ENCODE data around the gene NRXN2. TPM values are rescaled to one million over a fixed set of nuclear protein-coding genes. Genes with fewer than 3 reads are reported as not detected.

Gene NRXN2
- total and polyA plus RNA-seq, 2 of the 13 experiments (the other 11 are each of a cell fraction or from before 2014, with no cell fraction given) = not detected

DNA sequence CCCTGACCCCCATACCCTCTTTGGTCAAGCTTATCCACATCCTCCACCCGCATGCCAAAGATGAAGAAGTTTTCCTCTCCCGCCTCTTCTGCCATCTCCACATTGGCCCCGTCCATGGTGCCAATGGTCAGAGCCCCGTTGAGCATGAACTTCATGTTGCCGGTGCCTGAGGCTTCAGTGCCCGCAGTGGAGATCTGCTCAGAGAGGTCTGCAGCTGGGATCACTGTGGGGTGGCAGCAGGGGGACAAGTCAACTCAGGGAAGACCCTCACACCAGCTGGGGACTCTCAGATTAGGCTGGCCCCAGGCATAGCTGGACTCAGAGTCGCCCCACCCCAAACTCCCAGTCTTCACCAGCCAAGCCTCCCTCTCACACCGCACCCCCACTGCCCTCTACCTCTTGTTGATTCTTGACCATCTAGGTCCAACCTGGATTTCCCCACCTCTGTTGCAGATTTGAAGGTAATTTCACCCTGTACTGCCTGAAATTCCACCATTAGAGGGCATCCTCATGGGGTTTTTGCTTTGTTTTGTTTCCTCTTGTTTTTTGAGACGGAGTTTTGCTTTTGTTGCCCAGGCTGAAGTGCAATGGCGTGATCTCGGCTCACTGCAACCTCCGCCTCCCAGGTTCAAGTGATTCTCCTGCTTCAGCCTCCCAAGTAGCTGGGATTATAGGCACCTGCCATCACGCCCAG, 27.5 kb upstream of the NRXN2 start:
- WGBS (ENCODE audit: low lambda C conversion rate) = 67% methylated on average over 13 of the region's 13 CpGs
- no peak for DNase-seq (ENCODE audit: low spot score)
- Histone ChIP-seq H3K79me2 (ENCODE audit: insufficient read depth, low read length) (no peaks in the 10 kb centered on the region), H3K9ac (ENCODE audit: insufficient read depth, low read depth, low read length) (no peak overlapping the region), H3K4me2 (ENCODE audit: low read depth, low read length) (no peak overlapping the region), H4K20me1 (ENCODE audit: insufficient read depth, low read length) (no peaks in the 10 kb centered on the region), H3K4me3 (replicated peaks in 1 of 3; ENCODE audit: insufficient read depth in 1 of 3, low read depth in 2 of 3, low read length in 3 of 3) (no peak overlapping the region), H3K4me1 (ENCODE audit: insufficient read depth, low read length) (peaks cover 26% of the 10 kb centered on the region), H3K9me3 (ENCODE audit: low read length) (no peaks in the 10 kb centered on the region), H3K36me3 (replicated peaks in 1 of 2; ENCODE audit: control insufficient read depth in 1 of 2, insufficient read depth in 2 of 2, low read length in 2 of 2) (no peaks in the 10 kb centered on the region), H2AFZ (ENCODE audit: low read length) (no peak overlapping the region), H3K27me3 (ENCODE audit: control insufficient read depth in 1 of 2, insufficient read depth in 2 of 2, low read length in 2 of 2) (peaks cover 4 to 26% of the 10 kb centered on the region in 2 experiments; a peak in 4 of 5 replicates), H3K27ac (ENCODE audit: extremely low read length, insufficient read depth, low read length) (no peak overlapping the region)
- TF ChIP-seq AGO1 (IDR thresholded peaks at IDR 0.05; ENCODE audit: low read depth, low read length, poor library complexity, severe bottlenecking) = no peak
- TF ChIP-seq PAF1 (CRISPR knock-in tag; IDR thresholded peaks at IDR 0.05) = no peak
- TF ChIP-seq ZNF235 (CRISPR knock-in tag; IDR thresholded peaks at IDR 0.05; ENCODE audit: borderline replicate concordance) = no peak
- TF ChIP-seq MXI1 (IDR thresholded peaks at IDR 0.05; ENCODE audit: borderline replicate concordance, low read depth, low read length) = no peak
- TF ChIP-seq, protein P1, sequence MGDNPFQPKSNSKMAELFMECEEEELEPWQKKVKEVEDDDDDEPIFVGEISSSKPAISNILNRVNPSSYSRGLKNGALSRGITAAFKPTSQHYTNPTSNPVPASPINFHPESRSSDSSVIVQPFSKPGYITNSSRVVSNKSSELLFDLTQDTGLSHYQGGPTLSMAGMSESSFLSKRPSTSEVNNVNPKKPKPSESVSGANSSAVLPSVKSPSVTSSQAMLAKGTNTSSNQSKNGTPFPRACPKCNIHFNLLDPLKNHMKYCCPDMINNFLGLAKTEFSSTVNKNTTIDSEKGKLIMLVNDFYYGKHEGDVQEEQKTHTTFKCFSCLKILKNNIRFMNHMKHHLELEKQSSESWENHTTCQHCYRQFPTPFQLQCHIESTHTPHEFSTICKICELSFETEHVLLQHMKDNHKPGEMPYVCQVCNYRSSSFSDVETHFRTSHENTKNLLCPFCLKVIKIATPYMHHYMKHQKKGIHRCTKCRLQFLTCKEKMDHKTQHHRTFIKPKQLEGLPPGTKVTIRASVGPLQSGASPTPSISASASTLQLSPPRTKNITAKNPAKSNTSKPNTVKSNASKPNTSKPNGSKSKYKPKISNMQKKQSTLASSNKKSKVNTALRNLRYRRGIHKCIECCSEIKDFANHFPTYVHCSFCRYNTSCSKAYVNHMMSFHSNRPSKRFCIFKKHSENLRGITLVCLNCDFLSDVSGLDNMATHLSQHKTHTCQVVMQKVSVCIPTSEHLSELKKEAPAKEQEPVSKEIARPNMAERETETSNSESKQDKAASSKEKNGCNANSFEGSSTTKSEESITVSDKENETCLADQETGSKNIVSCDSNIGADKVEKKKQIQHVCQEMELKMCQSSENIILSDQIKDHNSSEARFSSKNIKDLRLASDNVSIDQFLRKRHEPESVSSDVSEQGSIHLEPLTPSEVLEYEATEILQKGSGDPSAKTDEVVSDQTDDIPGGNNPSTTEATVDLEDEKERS (CRISPR knock-in tag; IDR thresholded peaks at IDR 0.05) = no peak
- no peak for TF ChIP-seq SRY (CRISPR knock-in tag; IDR thresholded peaks at IDR 0.05)
- TF ChIP-seq, protein P2, sequence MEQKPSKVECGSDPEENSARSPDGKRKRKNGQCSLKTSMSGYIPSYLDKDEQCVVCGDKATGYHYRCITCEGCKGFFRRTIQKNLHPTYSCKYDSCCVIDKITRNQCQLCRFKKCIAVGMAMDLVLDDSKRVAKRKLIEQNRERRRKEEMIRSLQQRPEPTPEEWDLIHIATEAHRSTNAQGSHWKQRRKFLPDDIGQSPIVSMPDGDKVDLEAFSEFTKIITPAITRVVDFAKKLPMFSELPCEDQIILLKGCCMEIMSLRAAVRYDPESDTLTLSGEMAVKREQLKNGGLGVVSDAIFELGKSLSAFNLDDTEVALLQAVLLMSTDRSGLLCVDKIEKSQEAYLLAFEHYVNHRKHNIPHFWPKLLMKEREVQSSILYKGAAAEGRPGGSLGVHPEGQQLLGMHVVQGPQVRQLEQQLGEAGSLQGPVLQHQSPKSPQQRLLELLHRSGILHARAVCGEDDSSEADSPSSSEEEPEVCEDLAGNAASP (CRISPR knock-in tag; IDR thresholded peaks at IDR 0.05; ENCODE audit: borderline replicate concordance) = no peak
- TF ChIP-seq ZNF230 (CRISPR knock-in tag; IDR thresholded peaks at IDR 0.05) = no peak
- POLR2A ChIA-PET = no interaction called here
- in situ Hi-C loops (cut with HindIII; ENCODE audit: extremely low pct_ligation_motif_present, low pct_unique_long_range_greater_than_20kb) = no loop called here
- BruUV-seq (replicated peaks) = no TSS peak
- intact Hi-C loops (cut with micrococcal nuclease; ENCODE audit: unreplicated experiment) = no loop called here
- ATAC-seq = no peak
- FAIRE-seq = no peak
- CTCF ChIA-PET (ENCODE audit: low intra/inter-chr PET ratio, low total read pairs) = no interaction called here
